OCI-LY3 (cell line): ENCODE results near the gene NUDT1.

Source experiments
- EZH2phosphoT487 ChIP-seq: fragments of 200-600 bp; shearing (Covaris generic); IDR thresholded peaks from 2 replicates; pipeline ENCODE4 v1.6.1; 2018; ENCODE audit warnings: antibody characterized with exemption, mixed run types, low read depth
- TF ChIP-seq, protein P1 (sequence below): fragments of 200-600, 300-600 bp; sonication (generic); IDR thresholded peaks from 2 replicates; pipeline ENCODE4 v1.5.1; 2014; ENCODE audit warnings: antibody characterized with exemption, low read length, low read depth

DNA sequence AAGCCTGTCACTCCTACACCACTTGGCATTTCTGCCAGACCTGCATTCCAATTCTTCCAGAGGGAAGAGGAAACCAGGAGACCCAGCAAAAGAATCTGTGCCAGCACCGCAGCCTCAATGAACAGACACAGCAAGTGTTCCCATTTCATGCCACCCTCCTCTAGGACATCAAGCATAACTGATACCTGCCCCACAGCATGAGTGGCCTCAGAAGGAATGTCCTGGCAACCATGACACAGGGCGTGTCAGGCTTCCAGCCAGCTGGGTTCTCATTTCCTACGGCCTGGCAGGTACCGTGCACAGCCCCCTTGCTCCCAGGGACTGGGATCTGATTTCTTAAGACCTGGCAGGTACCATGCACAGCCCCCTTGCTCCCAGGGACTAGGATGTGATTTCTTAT is 17.1 kb upstream of the NUDT1 start:
- TF ChIP-seq, protein P1, sequence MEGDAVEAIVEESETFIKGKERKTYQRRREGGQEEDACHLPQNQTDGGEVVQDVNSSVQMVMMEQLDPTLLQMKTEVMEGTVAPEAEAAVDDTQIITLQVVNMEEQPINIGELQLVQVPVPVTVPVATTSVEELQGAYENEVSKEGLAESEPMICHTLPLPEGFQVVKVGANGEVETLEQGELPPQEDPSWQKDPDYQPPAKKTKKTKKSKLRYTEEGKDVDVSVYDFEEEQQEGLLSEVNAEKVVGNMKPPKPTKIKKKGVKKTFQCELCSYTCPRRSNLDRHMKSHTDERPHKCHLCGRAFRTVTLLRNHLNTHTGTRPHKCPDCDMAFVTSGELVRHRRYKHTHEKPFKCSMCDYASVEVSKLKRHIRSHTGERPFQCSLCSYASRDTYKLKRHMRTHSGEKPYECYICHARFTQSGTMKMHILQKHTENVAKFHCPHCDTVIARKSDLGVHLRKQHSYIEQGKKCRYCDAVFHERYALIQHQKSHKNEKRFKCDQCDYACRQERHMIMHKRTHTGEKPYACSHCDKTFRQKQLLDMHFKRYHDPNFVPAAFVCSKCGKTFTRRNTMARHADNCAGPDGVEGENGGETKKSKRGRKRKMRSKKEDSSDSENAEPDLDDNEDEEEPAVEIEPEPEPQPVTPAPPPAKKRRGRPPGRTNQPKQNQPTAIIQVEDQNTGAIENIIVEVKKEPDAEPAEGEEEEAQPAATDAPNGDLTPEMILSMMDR, result no peak
- no peak for TF ChIP-seq EZH2phosphoT487
